H9 (cell line): ENCODE measurements around the gene PLA2G4D. TPM values are rescaled to one million over a fixed set of nuclear protein-coding genes. Genes with fewer than 3 reads are reported as not detected.

Source experiments
- DNase-seq: peaks from one replicate; pipeline ENCODE4 v3.0.0-alpha.2; 2017
- H2AFZ ChIP-seq: one replicate; pipeline ENCODE4 v1.6.1; 2013; ENCODE audit warnings: mild to moderate bottlenecking, low read length, control low read depth, moderate library complexity
- H2AK5ac ChIP-seq: 2 replicates; pipeline ENCODE4 v1.6.1; 2013; ENCODE audit warnings: low read length, control low read depth, mixed read lengths; ENCODE audit not compliant: insufficient read length
- H2BK120ac ChIP-seq: one replicate; pipeline ENCODE4 v1.6.1; 2013; ENCODE audit warnings: low read depth, mild to moderate bottlenecking, low read length, control low read depth, inconsistent platforms; ENCODE audit not compliant: poor library complexity, severe bottlenecking
- H2BK12ac ChIP-seq: 2 replicates; pipeline ENCODE4 v1.6.1; 2013; ENCODE audit warnings: low read length, control low read depth, mixed read lengths, low read depth; ENCODE audit not compliant: insufficient read length
- H2BK15ac ChIP-seq: 2 replicates; pipeline ENCODE4 v1.6.1; 2013; ENCODE audit warnings: low read depth, low read length, control low read depth
- H2BK20ac ChIP-seq: one replicate; pipeline ENCODE4 v1.6.1; 2013; ENCODE audit warnings: low read depth, mild to moderate bottlenecking, low read length, control low read depth, inconsistent platforms; ENCODE audit not compliant: poor library complexity, severe bottlenecking
- H2BK5ac ChIP-seq: 2 replicates; pipeline ENCODE4 v1.6.1; 2013; ENCODE audit warnings: low read length, control low read depth, mixed read lengths; ENCODE audit not compliant: insufficient read length
- H3K14ac ChIP-seq: 2 replicates; pipeline ENCODE4 v1.6.1; 2013; ENCODE audit warnings: low read length, control low read depth; ENCODE audit not compliant: insufficient read depth
- H3K18ac ChIP-seq: 2 replicates; pipeline ENCODE4 v1.6.1; 2013; ENCODE audit warnings: low read depth, mild to moderate bottlenecking, mixed read lengths, low read length, control low read depth; ENCODE audit not compliant: insufficient read length
- H3K23ac ChIP-seq: 2 replicates; pipeline ENCODE4 v1.6.1; 2013; ENCODE audit warnings: low read length, control low read depth, mixed read lengths, low read depth; ENCODE audit not compliant: insufficient read length
- H3K23me2 ChIP-seq: 2 replicates; pipeline ENCODE4 v1.6.1; 2013; ENCODE audit warnings: low read depth, mild to moderate bottlenecking, mixed read lengths, low read length, control low read depth; ENCODE audit not compliant: insufficient read length, poor library complexity, severe bottlenecking
- H3K27ac ChIP-seq: 2 replicates; pipeline ENCODE4 v1.5.1; 2013; ENCODE audit warnings: low read length, control low read depth, mixed read lengths, low read depth; ENCODE audit not compliant: insufficient read length
- H3K27me3 ChIP-seq: 2 replicates; pipeline ENCODE4 v1.6.1; 2013; ENCODE audit warnings: low read length, control low read depth, inconsistent platforms; ENCODE audit not compliant: insufficient read depth
- H3K4ac ChIP-seq: 2 replicates; pipeline ENCODE4 v1.6.1; 2013; ENCODE audit warnings: low read depth, mild to moderate bottlenecking, control low read depth, inconsistent platforms, low read length, moderate library complexity
- H3K4me1 ChIP-seq: 2 replicates; pipeline ENCODE4 v1.6.1; 2013; ENCODE audit warnings: low read length, control low read depth, inconsistent platforms; ENCODE audit not compliant: insufficient read depth
- H3K4me2 ChIP-seq: 2 replicates; pipeline ENCODE4 v1.6.1; 2013; ENCODE audit warnings: low read length, control low read depth, mixed read lengths; ENCODE audit not compliant: insufficient read length, insufficient read depth
- H3K56ac ChIP-seq: 2 replicates; pipeline ENCODE4 v1.6.1; 2013; ENCODE audit warnings: low read depth, mild to moderate bottlenecking, mixed read lengths, low read length, control low read depth; ENCODE audit not compliant: insufficient read length
- H3K79me1 ChIP-seq: 2 replicates; pipeline ENCODE4 v1.6.1; 2013; ENCODE audit warnings: low read depth, mild to moderate bottlenecking, moderate library complexity, low read length, control low read depth, inconsistent platforms; ENCODE audit not compliant: insufficient read depth, poor library complexity, severe bottlenecking
- H3K79me2 ChIP-seq: 2 replicates; pipeline ENCODE4 v1.6.1; 2013; ENCODE audit warnings: low read length, control low read depth, inconsistent platforms; ENCODE audit not compliant: insufficient read depth
- H3K9ac ChIP-seq: 2 replicates; pipeline ENCODE4 v1.6.1; 2013; ENCODE audit warnings: low read length, control low read depth, mixed read lengths; ENCODE audit not compliant: insufficient read length; ENCODE audit errors: extremely low read depth
- H3K9me3 ChIP-seq: one replicate; pipeline ENCODE4 v1.6.1; 2013; ENCODE audit warnings: low read depth, low read length, inconsistent platforms; ENCODE audit not compliant: control insufficient read depth
- H3T11ph ChIP-seq: one replicate; pipeline ENCODE4 v1.6.1; 2013; ENCODE audit warnings: mild to moderate bottlenecking, low read length, control low read depth, inconsistent platforms
- H4K20me1 ChIP-seq: one replicate; pipeline ENCODE4 v1.6.1; 2013; ENCODE audit not compliant: control insufficient read depth, insufficient read length, insufficient read depth
- H4K5ac ChIP-seq: 2 replicates; pipeline ENCODE4 v1.6.1; 2013; ENCODE audit warnings: low read depth, mild to moderate bottlenecking, mixed read lengths, low read length, control low read depth; ENCODE audit not compliant: insufficient read length
- H4K8ac ChIP-seq: replicated peaks from 2 replicates; pipeline ENCODE4 v1.6.1; 2013; ENCODE audit warnings: low read length, control low read depth, mixed read lengths, low read depth; ENCODE audit not compliant: insufficient read length
- H4K91ac ChIP-seq: 2 replicates; pipeline ENCODE4 v1.6.1; 2013; ENCODE audit warnings: low read depth, mild to moderate bottlenecking, moderate library complexity, mixed read lengths, low read length, control low read depth; ENCODE audit not compliant: insufficient read length
- H3K27ac Mint-ChIP-seq, 3 experiments: 2 replicates in 2 of 3; 3 replicates in 1 of 3; pipeline ENCODE4 v1.8.0; 2020 to 2021; ENCODE audit warnings: mixed read lengths in 3 of 3, mild to moderate bottlenecking in 1 of 3, moderate library complexity in 1 of 3
- H3K27me3 Mint-ChIP-seq: 2 replicates; pipeline ENCODE4 v1.8.0; 2021; ENCODE audit warnings: low read depth, mild to moderate bottlenecking, moderate library complexity, mixed read lengths
- H3K36me3 Mint-ChIP-seq, 3 experiments: 2 replicates in 2 of 3; 3 replicates in 1 of 3; pipeline ENCODE4 v1.8.0; 2020 to 2021; ENCODE audit warnings: low read depth in 3 of 3, mixed read lengths in 3 of 3; ENCODE audit not compliant: insufficient read depth in 1 of 3
- H3K4me1 Mint-ChIP-seq, 2 experiments: 2 replicates each; pipeline ENCODE4 v1.8.0; 2020; ENCODE audit warnings: mixed read lengths in 2 of 2
- H3K4me3 Mint-ChIP-seq, 2 experiments: 2 replicates in 1 of 2; 3 replicates in 1 of 2; pipeline ENCODE4 v1.8.0; 2020 to 2021; ENCODE audit warnings: mild to moderate bottlenecking in 2 of 2, mixed read lengths in 2 of 2, moderate library complexity in 1 of 2
- H3K9me3 Mint-ChIP-seq, 2 experiments: 2 replicates in 1 of 2; 3 replicates in 1 of 2; pipeline ENCODE4 v1.8.0; 2020; ENCODE audit warnings: mild to moderate bottlenecking in 2 of 2, mixed read lengths in 2 of 2, moderate library complexity in 1 of 2
- WGBS: extraction: QIAGEN DNeasy Blood & Tissue Kit; methylation state at CpG from one replicate; pipeline ENCODE4 v1.1.7; 2013; ENCODE audit warnings: missing lambda C conversion rate, low lambda C conversion rate, mixed read lengths; ENCODE audit not compliant: insufficient read length; ENCODE audit errors: extremely low coverage; 5-methylcytosine and 5-hydroxymethylcytosine counted together
- total RNA-seq: library from RNA; stranded (reverse); gene quantifications from 2 replicates; pipeline ENCODE4 v1.2.1, GENCODE V29; 2021
- TF ChIP-seq, protein P1 (sequence below): fragments of 200-600 bp; sonication (generic); conservative IDR thresholded peaks from 3 replicates; pipeline ENCODE4 v1.8.0; 2021; ENCODE audit warnings: antibody characterized with exemption, mild to moderate bottlenecking

Gene PLA2G4D
- total RNA-seq, 1 experiment from 2014 or later: 0.33 TPM

- WGBS: no CpG with 5 or more reads among the region's 13 CpGs
These were observed 6.9 kb downstream of the PLA2G4D start for GRCh38 chr15:42087460-42087859.

More at GRCh38 chr15:42087460-42087859, 6.9 kb downstream of the PLA2G4D start:
- H3K27me3 Mint-ChIP-seq: peaks cover 4% of the 10 kb centered on the region
- peak; percentile 25 for DNase-seq
- no peaks in the 10 kb centered on the region for H3K36me3 Mint-ChIP-seq
- TF ChIP-seq, protein P1, sequence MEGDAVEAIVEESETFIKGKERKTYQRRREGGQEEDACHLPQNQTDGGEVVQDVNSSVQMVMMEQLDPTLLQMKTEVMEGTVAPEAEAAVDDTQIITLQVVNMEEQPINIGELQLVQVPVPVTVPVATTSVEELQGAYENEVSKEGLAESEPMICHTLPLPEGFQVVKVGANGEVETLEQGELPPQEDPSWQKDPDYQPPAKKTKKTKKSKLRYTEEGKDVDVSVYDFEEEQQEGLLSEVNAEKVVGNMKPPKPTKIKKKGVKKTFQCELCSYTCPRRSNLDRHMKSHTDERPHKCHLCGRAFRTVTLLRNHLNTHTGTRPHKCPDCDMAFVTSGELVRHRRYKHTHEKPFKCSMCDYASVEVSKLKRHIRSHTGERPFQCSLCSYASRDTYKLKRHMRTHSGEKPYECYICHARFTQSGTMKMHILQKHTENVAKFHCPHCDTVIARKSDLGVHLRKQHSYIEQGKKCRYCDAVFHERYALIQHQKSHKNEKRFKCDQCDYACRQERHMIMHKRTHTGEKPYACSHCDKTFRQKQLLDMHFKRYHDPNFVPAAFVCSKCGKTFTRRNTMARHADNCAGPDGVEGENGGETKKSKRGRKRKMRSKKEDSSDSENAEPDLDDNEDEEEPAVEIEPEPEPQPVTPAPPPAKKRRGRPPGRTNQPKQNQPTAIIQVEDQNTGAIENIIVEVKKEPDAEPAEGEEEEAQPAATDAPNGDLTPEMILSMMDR: no peak
- no peaks in the 10 kb centered on the region for H3K79me2 ChIP-seq
- no peak overlapping the region for H3K4ac ChIP-seq
- H3K4me3 Mint-ChIP-seq: no peak overlapping the region
- H3K56ac ChIP-seq: no peak overlapping the region
- H3K27ac Mint-ChIP-seq: peak overlapping the region in 1 of 3 experiments; percentile 68; a peak in 1 of 7 replicates
- no peak overlapping the region for H3K4me2 ChIP-seq
- H2BK20ac ChIP-seq: no peak overlapping the region
- H2BK5ac ChIP-seq: no peak overlapping the region
- no peaks in the 10 kb centered on the region for H3K27me3 ChIP-seq
- H3K18ac ChIP-seq: no peak overlapping the region
- no peak overlapping the region for H3K9ac ChIP-seq
- no peak overlapping the region for H2BK12ac ChIP-seq
- H3K4me1 ChIP-seq: no peaks in the 10 kb centered on the region; the same call in 1 of the 2 replicates
- no peak overlapping the region for H4K5ac ChIP-seq
- no peak overlapping the region for H3K23ac ChIP-seq
- H3K9me3 Mint-ChIP-seq: no peaks in the 10 kb centered on the region; a peak in 1 of 5 replicates
- H3K79me1 ChIP-seq: no peaks in the 10 kb centered on the region
- H2AFZ ChIP-seq: no peak overlapping the region
- no peak overlapping the region for H2AK5ac ChIP-seq
- no peaks in the 10 kb centered on the region for H3K23me2 ChIP-seq
- H4K91ac ChIP-seq: no peak overlapping the region
- H2BK15ac ChIP-seq: no peak overlapping the region
- H4K20me1 ChIP-seq: no peaks in the 10 kb centered on the region
- no peak overlapping the region for H3K27ac ChIP-seq
- H3K9me3 ChIP-seq: no peaks in the 10 kb centered on the region
- H2BK120ac ChIP-seq: no peak overlapping the region
- no peak overlapping the region for H3T11ph ChIP-seq
- peaks cover 24 to 25% of the 10 kb centered on the region in 2 experiments for H3K4me1 Mint-ChIP-seq
- H4K8ac ChIP-seq: no peak overlapping the region
- no peak overlapping the region for H3K14ac ChIP-seq
